ENCODE results near the gene PGPEP1. TPM values are rescaled to one million over a fixed set of nuclear protein-coding genes. Genes with fewer than 3 reads are reported as not detected.
A peak's percentile ranks its signal among the peaks of the same experiment; 100 is the strongest.
"Not testable (repeated sequence)": the region's sequence is repeated elsewhere in the genome, so short reads cannot be mapped to it uniquely, and the experiment has no call there.

The PGPEP1 gene
- total RNA-seq, 2 experiments from 2014 or later, result 15.7 to 17.8 TPM

- peak overlapping the region; percentile 94 for H3K27ac Mint-ChIP-seq
- H3K27me3 Mint-ChIP-seq, result no peaks in the 10 kb centered on the region
- H3K36me3 Mint-ChIP-seq, result peaks cover 52% of the 10 kb centered on the region
- peaks cover 43% of the 10 kb centered on the region for H3K4me1 Mint-ChIP-seq
- no peaks in the 10 kb centered on the region for H3K9me3 Mint-ChIP-seq
- H3K4me3 Mint-ChIP-seq, result peak overlapping the region; percentile 77
- DNase-seq, result peak; percentile 54
Measured at GRCh38 chr19:18317961-18318800, 22.2 kb upstream of the PGPEP1 start.

DNA sequence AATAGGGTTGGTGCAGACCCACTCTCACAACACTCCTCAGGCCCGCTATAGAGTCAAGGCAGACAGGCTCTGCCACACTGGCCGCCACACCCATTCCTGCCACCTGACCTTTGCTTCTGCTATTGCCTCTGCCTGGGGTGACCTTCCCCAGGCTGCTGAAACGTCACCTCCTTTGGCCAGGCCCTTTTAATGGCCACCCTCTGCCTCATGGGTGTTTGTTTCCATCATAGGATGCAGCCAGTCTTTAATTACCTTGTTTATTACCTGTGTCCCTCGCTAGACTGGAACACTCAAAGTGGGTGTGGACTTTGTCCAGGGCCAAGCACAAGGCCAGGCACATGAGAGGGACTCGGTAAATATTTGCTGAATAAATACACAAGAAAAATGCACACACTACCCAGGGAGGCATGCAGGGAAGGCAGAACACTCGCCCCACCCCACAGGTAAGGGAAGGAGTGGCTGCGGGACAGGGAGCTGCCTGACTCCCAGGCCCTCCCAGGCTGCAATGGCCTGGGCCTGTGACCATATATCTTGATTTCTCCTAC, 20.7 kb upstream of the PGPEP1 start:
- Mint-ChIP-seq H3K9me3 (no peaks in the 10 kb centered on the region), H3K27ac (peak overlapping the region; percentile 96)
- no peak for DNase-seq

GRCh38 chr19:18320865-18321733, 19.3 kb upstream of the PGPEP1 start:
- Mint-ChIP-seq H3K36me3 (peaks cover 44% of the 10 kb centered on the region), H3K9me3 (no peaks in the 10 kb centered on the region), H3K27me3 (no peaks in the 10 kb centered on the region), H3K4me1 (peaks cover 51% of the 10 kb centered on the region), H3K27ac (peak overlapping the region; percentile 96), H3K4me3 (peak overlapping the region; percentile 95)
- DNase-seq, result no peak

More for the DNA sequence above, 20.7 kb upstream of the PGPEP1 start:
- Mint-ChIP-seq H3K4me1 (peaks cover 52% of the 10 kb centered on the region), H3K27me3 (no peaks in the 10 kb centered on the region), H3K4me3 (peak overlapping the region; percentile 61), H3K36me3 (peaks cover 50% of the 10 kb centered on the region)

- H3K36me3 Mint-ChIP-seq, result peaks cover 43% of the 10 kb centered on the region
- peak; percentile 51 for DNase-seq
- H3K27me3 Mint-ChIP-seq, result no peaks in the 10 kb centered on the region
- H3K4me1 Mint-ChIP-seq, result peaks cover 51% of the 10 kb centered on the region
- H3K27ac Mint-ChIP-seq, result peak overlapping the region; percentile 96
- no peaks in the 10 kb centered on the region for H3K9me3 Mint-ChIP-seq
- H3K4me3 Mint-ChIP-seq, result peak overlapping the region; percentile 95
Measured at GRCh38 chr19:18321734-18322102, 18.7 kb upstream of the PGPEP1 start.

GRCh38 chr19:18322318-18322758, 18.1 kb upstream of the PGPEP1 start:
- H3K36me3 Mint-ChIP-seq, result peaks cover 43% of the 10 kb centered on the region
- H3K9me3 Mint-ChIP-seq, result no peaks in the 10 kb centered on the region
- peak overlapping the region; percentile 96 for H3K27ac Mint-ChIP-seq
- DNase-seq, result peak; percentile 50
- peaks cover 51% of the 10 kb centered on the region for H3K4me1 Mint-ChIP-seq
- peak overlapping the region; percentile 95 for H3K4me3 Mint-ChIP-seq
- H3K27me3 Mint-ChIP-seq, result no peaks in the 10 kb centered on the region

DNA sequence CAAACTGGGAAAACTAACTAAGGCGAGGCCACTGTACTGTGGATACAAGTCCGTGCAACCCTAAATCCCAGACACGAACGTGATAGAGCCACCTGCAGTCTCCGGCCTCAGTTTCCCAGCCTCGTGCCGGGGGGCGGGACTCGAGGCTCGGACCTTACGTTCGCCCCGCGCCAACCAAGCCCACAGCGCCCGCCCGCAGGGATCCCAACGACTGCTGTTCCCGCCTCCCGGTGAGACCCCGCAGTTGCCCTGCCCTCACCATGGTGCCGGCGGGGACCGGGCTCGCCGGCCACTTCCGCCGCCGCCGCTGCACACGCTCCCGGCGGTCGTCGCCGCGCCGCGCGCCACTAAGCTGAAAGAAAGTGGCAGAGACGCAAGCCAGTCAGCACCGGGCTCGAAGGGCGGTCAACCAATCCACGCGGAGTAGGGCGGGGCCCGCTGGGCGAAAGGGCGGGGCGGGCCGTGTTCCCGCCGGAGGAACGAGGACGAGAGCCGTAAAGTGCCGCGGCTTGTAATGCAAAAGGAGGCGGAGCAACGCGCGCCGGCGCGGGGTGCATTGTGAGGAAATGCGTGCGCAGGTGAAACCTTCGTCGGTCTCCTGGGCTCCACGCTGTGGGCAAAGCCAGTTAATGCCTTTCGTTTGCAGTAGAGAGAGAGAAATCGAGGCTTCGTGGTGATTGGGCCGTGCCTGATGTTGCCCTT, 17.5 kb upstream of the PGPEP1 start, which contains the start of gene LSM4:
LSM4 (minus strand) TSS at position 318 of the 702 bp plus-strand sequence; CDS start at position 262, 56 bp downstream.
- peak within 1 kb of the TSS; percentile 96 for H3K27ac Mint-ChIP-seq
- no peaks in the 10 kb centered on the region for H3K9me3 Mint-ChIP-seq
- H3K4me1 Mint-ChIP-seq, result peaks cover 46% of the 10 kb centered on the region
- peak within 1 kb of the TSS; percentile 95 for H3K4me3 Mint-ChIP-seq
- peaks cover 39% of the 10 kb centered on the region for H3K36me3 Mint-ChIP-seq
- peak; percentile 100 for DNase-seq
- no peaks in the 10 kb centered on the region for H3K27me3 Mint-ChIP-seq

DNA sequence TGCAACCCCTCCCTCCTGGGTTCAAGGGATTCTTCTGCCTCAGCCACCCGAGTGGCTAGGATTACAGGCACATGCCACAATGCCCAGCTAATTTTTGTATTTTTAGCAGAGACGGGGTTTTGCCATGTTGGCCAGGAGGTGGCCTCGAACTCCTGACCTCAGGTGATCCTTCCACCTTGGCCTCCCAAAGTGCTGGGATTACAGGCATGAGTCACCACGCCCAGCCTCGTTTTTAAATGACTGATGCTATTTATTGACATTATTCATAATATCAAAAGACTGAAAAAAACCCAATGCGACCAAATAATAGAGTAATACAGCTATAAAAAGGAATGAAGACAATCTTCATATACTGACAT, 16.0 kb upstream of the PGPEP1 start:
- Mint-ChIP-seq H3K36me3 (peaks cover 31% of the 10 kb centered on the region), H3K27ac (peak overlapping the region; percentile 96), H3K4me1 (peaks cover 42% of the 10 kb centered on the region)
- H3K27me3 Mint-ChIP-seq, H3K4me3 Mint-ChIP-seq, H3K9me3 Mint-ChIP-seq, DNase-seq: not testable (repeated sequence)

DNA sequence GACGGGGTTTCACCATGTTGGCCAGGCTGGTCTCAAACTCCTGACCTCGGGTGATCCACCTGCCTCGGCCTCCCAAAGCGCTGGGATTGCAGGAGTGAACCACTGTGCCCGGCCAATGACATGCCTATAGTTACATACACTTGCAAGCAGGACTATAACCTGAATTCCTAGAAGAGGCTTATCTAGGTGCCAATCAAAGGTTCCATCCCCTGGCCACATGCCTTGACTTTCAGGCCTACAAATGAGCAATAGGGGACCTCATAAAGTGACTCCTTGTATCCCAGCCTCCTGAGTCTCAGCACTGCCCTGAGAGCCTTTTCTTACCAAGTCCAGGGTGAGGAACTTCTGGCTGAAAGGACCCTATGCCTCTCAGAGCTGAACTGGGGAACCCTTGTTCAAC, 13.6 kb upstream of the PGPEP1 start:
- Mint-ChIP-seq H3K4me3 (no peak overlapping the region), H3K9me3 (no peaks in the 10 kb centered on the region), H3K4me1 (peaks cover 18% of the 10 kb centered on the region), H3K27ac (no peak overlapping the region), H3K27me3 (no peaks in the 10 kb centered on the region), H3K36me3 (peaks cover 6% of the 10 kb centered on the region)
- DNase-seq, result no peak

DNA sequence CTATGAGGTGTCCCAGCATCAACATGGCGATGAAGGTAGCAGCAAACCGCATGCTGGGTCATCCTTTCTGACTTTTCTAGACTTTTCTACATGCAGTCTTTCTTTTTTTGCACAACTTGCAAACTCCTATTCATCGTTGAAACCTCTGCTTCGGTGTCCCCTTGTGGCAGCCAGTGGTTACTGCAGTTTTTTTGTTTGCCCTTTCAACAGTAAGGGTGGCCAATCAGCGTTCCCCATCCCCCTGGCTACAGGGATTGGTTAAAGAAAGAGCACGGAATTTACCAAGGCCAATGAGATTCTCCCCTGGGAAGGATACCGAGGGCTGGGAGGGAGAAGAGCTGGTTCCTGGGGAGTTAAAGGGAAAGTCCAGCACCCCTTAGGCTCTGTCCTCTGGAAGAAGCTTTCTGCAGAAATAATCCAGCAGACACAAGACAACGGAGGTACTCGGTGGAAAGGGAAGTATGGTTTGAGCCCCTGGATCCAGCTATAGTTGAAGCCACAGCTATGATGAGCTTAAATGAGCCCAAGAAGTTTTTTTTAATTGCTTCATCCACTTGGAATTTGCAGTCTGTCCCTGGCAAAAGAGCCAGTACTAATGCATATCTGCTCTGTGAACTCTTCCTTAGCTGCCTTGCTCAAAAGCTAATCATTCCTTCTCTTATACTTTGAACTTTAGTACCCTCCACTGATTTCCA, 11.9 kb upstream of the PGPEP1 start:
- H3K27ac Mint-ChIP-seq, result peak overlapping the region; percentile 37
- H3K4me3 Mint-ChIP-seq, result peak overlapping the region; percentile 65
- no peaks in the 10 kb centered on the region for H3K27me3 Mint-ChIP-seq
- no peaks in the 10 kb centered on the region for H3K9me3 Mint-ChIP-seq
- peak; percentile 85 for DNase-seq
- no peaks in the 10 kb centered on the region for H3K36me3 Mint-ChIP-seq
- H3K4me1 Mint-ChIP-seq, result peaks cover 16% of the 10 kb centered on the region

DNA sequence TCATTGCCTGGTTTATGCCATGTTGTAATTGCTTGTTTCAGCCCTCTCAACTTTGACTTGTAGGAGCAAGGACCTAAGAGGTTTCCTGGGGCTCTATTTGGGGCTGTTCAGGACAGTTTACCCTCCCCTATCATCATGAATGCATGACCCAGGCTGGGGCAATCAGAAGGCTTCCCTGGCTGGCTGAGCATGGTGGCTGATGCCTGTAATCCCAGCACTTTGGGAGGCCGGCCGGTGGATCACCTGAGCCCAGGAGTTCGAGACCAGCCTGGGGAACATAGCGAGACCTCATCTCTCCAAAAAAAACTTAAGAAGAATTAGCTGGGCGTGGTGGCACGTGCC, 11.4 kb upstream of the PGPEP1 start:
- no peak overlapping the region for H3K27ac Mint-ChIP-seq
- H3K4me3 Mint-ChIP-seq, result peak overlapping the region; percentile 65
- H3K36me3 Mint-ChIP-seq, result no peaks in the 10 kb centered on the region
- no peaks in the 10 kb centered on the region for H3K9me3 Mint-ChIP-seq
- no peak for DNase-seq
- H3K4me1 Mint-ChIP-seq, result peaks cover 11% of the 10 kb centered on the region
- H3K27me3 Mint-ChIP-seq, result no peaks in the 10 kb centered on the region

GRCh38 chr19:18330868-18331267, 9.5 kb upstream of the PGPEP1 start:
- H3K27ac Mint-ChIP-seq, result no peak overlapping the region
- no peaks in the 10 kb centered on the region for H3K36me3 Mint-ChIP-seq
- H3K9me3 Mint-ChIP-seq, result no peaks in the 10 kb centered on the region
- no peak overlapping the region for H3K4me3 Mint-ChIP-seq
- no peaks in the 10 kb centered on the region for H3K27me3 Mint-ChIP-seq
- no peak for DNase-seq
- H3K4me1 Mint-ChIP-seq, result peaks cover 6% of the 10 kb centered on the region

DNA sequence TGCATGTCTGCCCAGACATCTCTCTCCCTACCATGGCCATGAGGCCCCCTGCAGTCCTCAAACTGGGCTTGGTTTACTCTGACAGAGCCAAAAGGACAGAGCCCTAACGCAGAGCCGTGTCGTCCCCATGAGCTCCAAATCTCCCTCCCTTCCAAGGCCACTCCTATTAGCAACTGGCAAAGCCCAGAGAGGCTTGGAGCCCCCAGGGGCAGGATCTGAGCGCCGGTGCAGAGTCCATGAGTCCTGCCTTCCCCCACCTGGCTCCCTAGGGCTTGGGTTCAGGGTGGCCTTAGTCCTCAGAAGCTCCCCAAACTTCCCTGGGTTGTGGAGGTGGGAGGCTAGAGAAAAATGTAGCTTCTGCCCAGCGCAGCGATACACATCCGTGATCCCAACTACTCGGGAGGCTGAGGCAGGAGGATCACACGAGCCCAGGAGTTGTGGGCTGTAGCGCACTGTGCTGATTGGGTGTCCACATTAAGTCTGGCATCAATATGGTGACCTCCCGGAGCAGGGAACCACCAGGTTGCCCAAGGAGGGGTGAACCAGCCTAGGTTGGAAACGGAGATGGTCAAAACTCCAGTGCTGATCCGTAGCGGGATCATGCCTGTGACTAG, 7.4 kb upstream of the PGPEP1 start:
- no peaks in the 10 kb centered on the region for H3K36me3 Mint-ChIP-seq
- peaks cover 6% of the 10 kb centered on the region for H3K4me1 Mint-ChIP-seq
- H3K27me3 Mint-ChIP-seq, result no peaks in the 10 kb centered on the region

DNA sequence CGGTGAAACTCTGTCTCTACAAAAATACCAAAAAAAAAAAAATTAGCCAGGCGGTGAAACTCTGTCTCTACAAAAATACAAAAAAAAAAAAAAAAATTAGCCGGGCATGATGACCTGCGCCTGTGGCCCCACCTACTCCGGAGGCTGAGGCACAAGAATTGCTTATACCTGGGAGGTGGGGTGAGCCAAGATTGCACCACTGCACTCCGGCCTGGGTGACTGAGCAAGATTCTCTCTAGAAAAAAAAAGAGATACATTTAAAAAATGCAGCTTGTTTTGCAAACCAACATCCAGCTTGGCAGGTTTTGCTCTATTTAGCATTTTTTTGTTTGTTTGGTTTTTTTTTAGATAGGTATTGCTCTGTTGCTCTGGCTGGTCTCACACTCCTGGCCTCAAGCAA, 6.7 kb upstream of the PGPEP1 start:
- H3K4me3 Mint-ChIP-seq, result no peak overlapping the region
- no peaks in the 10 kb centered on the region for H3K36me3 Mint-ChIP-seq
- H3K27me3 Mint-ChIP-seq, result no peaks in the 10 kb centered on the region
- H3K27ac Mint-ChIP-seq, result no peak overlapping the region
- no peaks in the 10 kb centered on the region for H3K9me3 Mint-ChIP-seq
- no peak for DNase-seq
- peaks cover 2% of the 10 kb centered on the region for H3K4me1 Mint-ChIP-seq

More for the DNA sequence above, 7.4 kb upstream of the PGPEP1 start:
- DNase-seq, result no peak
- Mint-ChIP-seq H3K9me3 (no peaks in the 10 kb centered on the region), H3K27ac (no peak overlapping the region), H3K4me3 (no peak overlapping the region)

DNA sequence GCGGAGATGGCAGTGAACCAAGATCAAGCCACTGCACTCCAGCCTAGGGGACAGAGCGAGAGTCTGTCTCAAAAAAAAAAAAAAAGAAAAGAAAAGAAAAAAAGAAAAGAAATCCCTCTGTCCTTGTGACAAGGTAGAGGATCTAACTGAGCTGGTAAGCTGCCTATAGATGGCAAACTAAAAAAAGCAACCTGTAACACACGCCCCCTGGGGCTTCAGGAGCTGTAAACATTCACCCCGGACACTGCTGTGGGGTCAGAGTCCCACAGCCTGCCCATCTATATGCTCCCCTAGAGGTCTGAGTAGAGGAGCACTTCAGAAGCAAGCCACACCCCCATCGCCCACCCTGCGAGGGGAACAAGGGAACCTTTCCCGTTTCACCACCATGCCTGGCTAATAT, 4.3 kb upstream of the PGPEP1 start:
- H3K27ac Mint-ChIP-seq, result no peak overlapping the region
- no peak for DNase-seq
- H3K4me3 Mint-ChIP-seq, result no peak overlapping the region
- H3K36me3 Mint-ChIP-seq, result no peaks in the 10 kb centered on the region
- H3K9me3 Mint-ChIP-seq, result no peaks in the 10 kb centered on the region
- H3K4me1 Mint-ChIP-seq, result peaks cover 7% of the 10 kb centered on the region
- H3K27me3 Mint-ChIP-seq, result no peaks in the 10 kb centered on the region
